Muscle layer of colon (tissue), 2 donors: ENCODE measurements around the gene LUZP1.

Source experiments
- H3K27ac ChIP-seq: one replicate; pipeline ENCODE4 v1.7.0; 2013; ENCODE audit warnings: low read depth, mild to moderate bottlenecking, low read length, moderate library complexity
- H3K27me3 ChIP-seq, 2 donors: one replicate each; pipeline ENCODE4 v1.7.0; 2013; ENCODE audit warnings: low read length in 2 of 2, mild to moderate bottlenecking in 2 of 2; ENCODE audit not compliant: insufficient read depth in 2 of 2, control insufficient read depth in 1 of 2
- H3K36me3 ChIP-seq: one replicate; pipeline ENCODE4 v1.7.0; 2013; ENCODE audit warnings: mild to moderate bottlenecking, low read length; ENCODE audit not compliant: insufficient read depth
- H3K4me1 ChIP-seq: one replicate; pipeline ENCODE4 v1.7.0; 2013; ENCODE audit warnings: mild to moderate bottlenecking, low read length; ENCODE audit not compliant: insufficient read depth
- H3K4me3 ChIP-seq, 2 donors: one replicate each; pipeline ENCODE4 v1.7.0; 2013; ENCODE audit warnings: low read length in 2 of 2, low read depth in 1 of 2, mild to moderate bottlenecking in 1 of 2, moderate library complexity in 1 of 2
- H3K9ac ChIP-seq: one replicate; pipeline ENCODE4 v1.7.0; 2013; ENCODE audit warnings: low read length
- H3K9me3 ChIP-seq: one replicate; pipeline ENCODE4 v1.7.0; 2013; ENCODE audit warnings: mild to moderate bottlenecking, low read length
- donor health status: abdominal sarcoma.
- donor health status: Adenocarcinoma of cecum.

Gene LUZP1

DNA sequence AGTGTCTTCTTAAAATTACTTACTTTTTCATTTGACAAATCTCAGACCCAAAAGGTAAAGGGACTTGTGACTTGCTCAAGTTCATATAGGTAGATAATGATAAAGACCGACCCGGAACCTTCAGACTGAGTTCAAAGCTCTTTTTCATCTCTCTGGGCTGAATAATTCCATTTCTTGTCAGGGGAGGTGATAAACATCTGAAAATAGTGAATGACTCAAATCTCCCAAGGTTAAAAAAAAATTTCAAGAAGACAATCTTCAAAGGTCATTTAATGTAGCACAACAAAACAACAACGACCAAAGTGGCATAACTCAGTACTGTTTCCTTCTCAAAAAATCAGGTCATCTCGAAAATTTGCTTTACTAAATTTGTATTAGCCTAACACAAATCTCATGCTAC, 20.6 kb downstream of the LUZP1 start:
- Histone ChIP-seq H3K27me3 (no peaks in the 10 kb centered on the region), H3K4me1 (peaks cover 6% of the 10 kb centered on the region), H3K36me3 (no peaks in the 10 kb centered on the region), H3K9me3 (no peaks in the 10 kb centered on the region), H3K9ac (no peak overlapping the region), H3K27ac (no peak overlapping the region), H3K4me3 (no peak overlapping the region)

GRCh38 chr1:23140940-23141596, 27.6 kb downstream of the LUZP1 start:
- H3K9ac ChIP-seq, result no peak overlapping the region
- no peak overlapping the region for H3K4me3 ChIP-seq
- no peaks in the 10 kb centered on the region for H3K9me3 ChIP-seq
- no peaks in the 10 kb centered on the region for H3K27me3 ChIP-seq
- H3K4me1 ChIP-seq, result no peaks in the 10 kb centered on the region
- no peaks in the 10 kb centered on the region for H3K36me3 ChIP-seq
- H3K27ac ChIP-seq, result no peak overlapping the region

GRCh38 chr1:23135268-23135667, 33.4 kb downstream of the LUZP1 start:
- H3K27me3 ChIP-seq, result no peaks in the 10 kb centered on the region
- no peak overlapping the region for H3K27ac ChIP-seq
- H3K4me1 ChIP-seq, result no peaks in the 10 kb centered on the region
- H3K9ac ChIP-seq, result no peak overlapping the region
- H3K9me3 ChIP-seq, result no peaks in the 10 kb centered on the region
- no peak overlapping the region for H3K4me3 ChIP-seq
- no peaks in the 10 kb centered on the region for H3K36me3 ChIP-seq

DNA sequence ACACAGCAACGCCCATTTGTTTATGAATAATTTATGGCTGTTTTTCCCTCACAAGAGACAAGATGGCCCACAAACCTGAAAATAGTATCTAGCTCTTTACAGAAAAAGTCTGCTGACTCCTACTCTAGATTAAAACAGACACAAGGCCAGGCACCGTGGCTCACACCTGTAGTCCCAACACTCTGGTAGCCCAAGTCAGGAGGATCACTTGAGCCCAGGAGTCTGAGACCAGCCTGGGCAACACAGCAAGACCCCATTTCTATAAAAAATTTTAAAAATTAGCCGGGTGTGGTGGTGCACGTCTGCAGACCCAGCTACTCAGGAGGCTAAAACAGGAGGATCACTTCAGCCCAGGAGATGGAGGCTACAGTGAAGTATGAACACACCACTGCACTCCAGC, 34.6 kb downstream of the LUZP1 start:
- H3K4me3 ChIP-seq, result no peak overlapping the region
- no peaks in the 10 kb centered on the region for H3K9me3 ChIP-seq
- H3K27ac ChIP-seq, result no peak overlapping the region
- no peaks in the 10 kb centered on the region for H3K4me1 ChIP-seq
- no peaks in the 10 kb centered on the region for H3K27me3 ChIP-seq
- H3K36me3 ChIP-seq, result no peaks in the 10 kb centered on the region
- no peak overlapping the region for H3K9ac ChIP-seq

GRCh38 chr1:23133587-23133986, 35.1 kb downstream of the LUZP1 start:
- Histone ChIP-seq H3K9ac (no peak overlapping the region), H3K9me3 (no peaks in the 10 kb centered on the region), H3K4me3 (no peak overlapping the region), H3K36me3 (no peaks in the 10 kb centered on the region), H3K4me1 (no peaks in the 10 kb centered on the region), H3K27me3 (no peaks in the 10 kb centered on the region), H3K27ac (no peak overlapping the region)

GRCh38 chr1:23132033-23132432, 36.6 kb downstream of the LUZP1 start:
- Histone ChIP-seq H3K9ac (no peak overlapping the region), H3K27ac (no peak overlapping the region), H3K9me3 (no peaks in the 10 kb centered on the region), H3K36me3 (no peaks in the 10 kb centered on the region), H3K4me1 (no peaks in the 10 kb centered on the region), H3K4me3 (no peak overlapping the region), H3K27me3 (no peaks in the 10 kb centered on the region)

GRCh38 chr1:23129846-23130245, 38.8 kb downstream of the LUZP1 start:
- Histone ChIP-seq H3K9me3 (no peaks in the 10 kb centered on the region), H3K27ac (no peak overlapping the region), H3K27me3 (no peaks in the 10 kb centered on the region), H3K4me3 (no peak overlapping the region), H3K36me3 (no peaks in the 10 kb centered on the region), H3K9ac (no peak overlapping the region), H3K4me1 (no peaks in the 10 kb centered on the region)

- Histone ChIP-seq H3K9me3 (no peaks in the 10 kb centered on the region), H3K27ac (no peak overlapping the region), H3K4me1 (peaks cover 19% of the 10 kb centered on the region), H3K9ac (no peak overlapping the region), H3K27me3 (no peaks in the 10 kb centered on the region), H3K36me3 (no peaks in the 10 kb centered on the region), H3K4me3 (no peak overlapping the region)
Observed at GRCh38 chr1:23126801-23127200, 41.9 kb downstream of the LUZP1 start.

- peaks cover 19% of the 10 kb centered on the region for H3K4me1 ChIP-seq
- no peak overlapping the region for H3K4me3 ChIP-seq
- no peak overlapping the region for H3K9ac ChIP-seq
- no peaks in the 10 kb centered on the region for H3K9me3 ChIP-seq
- no peaks in the 10 kb centered on the region for H3K36me3 ChIP-seq
- H3K27me3 ChIP-seq, result no peaks in the 10 kb centered on the region
- H3K27ac ChIP-seq, result no peak overlapping the region
Observed at GRCh38 chr1:23126200-23126599, 42.5 kb downstream of the LUZP1 start.

DNA sequence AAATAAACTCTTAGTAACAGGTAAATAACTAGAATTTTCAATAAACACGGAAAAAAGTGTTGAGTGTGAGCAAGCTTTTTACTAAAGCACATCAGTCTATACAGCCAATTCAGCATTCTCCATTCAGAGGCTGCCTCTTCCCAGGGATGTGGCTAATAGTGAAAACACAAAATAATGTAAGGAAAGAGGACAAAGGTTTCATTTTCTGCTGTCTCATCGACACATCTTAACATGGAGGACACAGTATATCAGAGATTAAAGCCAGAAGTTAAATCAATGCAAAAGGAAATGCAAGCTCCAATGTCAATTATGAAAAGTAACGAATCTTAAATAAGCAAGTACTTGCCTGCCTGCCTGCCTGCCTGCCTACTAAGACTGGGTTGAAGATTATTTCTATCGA, 43.2 kb downstream of the LUZP1 start:
- Histone ChIP-seq H3K27ac (no peak overlapping the region), H3K9ac (no peak overlapping the region), H3K9me3 (no peaks in the 10 kb centered on the region), H3K36me3 (no peaks in the 10 kb centered on the region), H3K4me3 (no peak overlapping the region), H3K27me3 (no peaks in the 10 kb centered on the region), H3K4me1 (peaks cover 19% of the 10 kb centered on the region)

DNA sequence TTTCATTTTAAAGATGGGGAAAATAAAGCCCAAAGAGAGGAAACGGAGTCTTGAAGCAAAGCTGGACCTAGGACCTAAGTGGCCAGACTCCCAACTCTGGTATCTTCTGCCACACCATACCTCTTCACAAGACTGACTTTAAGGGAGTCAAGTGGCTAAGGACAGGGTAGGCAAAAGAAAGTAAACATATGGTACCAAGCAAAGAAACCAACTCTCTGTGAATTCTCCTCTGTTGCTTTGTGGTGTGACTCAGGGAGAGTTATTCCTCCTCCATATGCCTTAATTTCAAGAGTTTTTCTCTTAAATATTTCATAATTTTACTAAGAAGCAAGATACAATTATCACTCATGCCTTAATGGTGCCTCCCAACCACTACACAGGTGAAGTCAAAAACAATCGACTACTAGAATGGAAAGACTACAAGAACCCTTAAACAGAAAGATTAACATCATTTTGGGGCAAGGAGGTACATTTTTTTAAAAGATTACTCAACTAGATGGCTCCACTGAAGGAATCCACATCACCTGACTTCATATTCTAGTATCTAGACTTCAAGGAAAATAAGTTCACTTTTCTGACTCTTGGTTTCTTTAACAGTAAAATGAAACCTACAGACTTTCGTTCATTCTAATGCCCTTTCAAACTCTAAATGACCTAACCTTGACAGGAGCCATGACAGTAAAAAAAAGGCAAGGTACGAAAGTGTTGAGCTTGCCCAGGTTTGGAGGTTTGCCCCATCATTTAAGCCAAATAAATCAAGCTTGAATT, 44.2 kb downstream of the LUZP1 start:
- no peaks in the 10 kb centered on the region for H3K27me3 ChIP-seq
- no peak overlapping the region for H3K4me3 ChIP-seq
- no peaks in the 10 kb centered on the region for H3K9me3 ChIP-seq
- H3K4me1 ChIP-seq, result peaks cover 23% of the 10 kb centered on the region
- no peaks in the 10 kb centered on the region for H3K36me3 ChIP-seq
- H3K27ac ChIP-seq, result no peak overlapping the region
- H3K9ac ChIP-seq, result no peak overlapping the region

DNA sequence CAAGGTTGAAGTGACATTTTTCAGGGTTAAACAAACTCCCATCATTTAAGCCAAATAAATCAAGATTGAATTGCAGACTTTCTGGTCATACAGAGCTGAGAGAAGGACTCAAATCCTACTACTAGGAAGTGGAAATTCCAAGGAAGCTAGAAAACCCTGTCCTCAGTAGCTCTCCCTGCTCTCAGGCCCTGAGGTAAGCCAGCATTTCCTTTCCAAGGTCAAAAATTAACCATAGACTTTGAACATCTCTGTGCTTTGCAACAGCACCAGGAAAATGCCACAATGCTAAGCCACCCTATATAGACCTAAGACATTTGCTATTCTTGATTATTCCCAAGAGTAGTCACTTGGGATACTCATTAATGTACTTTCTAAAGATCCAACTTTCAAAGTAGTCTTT, 45.1 kb downstream of the LUZP1 start:
- Histone ChIP-seq H3K9me3 (no peaks in the 10 kb centered on the region), H3K4me3 (no peak overlapping the region), H3K36me3 (no peaks in the 10 kb centered on the region), H3K27ac (no peak overlapping the region), H3K9ac (no peak overlapping the region), H3K4me1 (peaks cover 31% of the 10 kb centered on the region), H3K27me3 (no peaks in the 10 kb centered on the region)
